A549 (cell line): ENCODE results near the gene BAHCC1.

Experiments used
- BCL3 ChIP-seq: fragments of >200 bp; sonication (Bioruptor Twin); formaldehyde crosslinking; IDR thresholded peaks from 3 replicates; pipeline ENCODE4 v1.6.1; 2016
- BHLHE40 ChIP-seq: IDR thresholded peaks from 2 replicates; pipeline ENCODE4 v1.6.1; 2012; ENCODE audit warnings: low read depth, low read length, inconsistent platforms
- GATA3 ChIP-seq: IDR thresholded peaks from 2 replicates; pipeline ENCODE4 v1.6.1; 2012; ENCODE audit warnings: borderline replicate concordance
- HEYL ChIP-seq: fragments of 250-450 bp; sonication (Bioruptor Pico); IDR thresholded peaks from 2 replicates; pipeline ENCODE4 v1.8.0; 2021; ENCODE audit warnings: mild to moderate bottlenecking, moderate library complexity
- HOXA7 ChIP-seq: fragments of 250-450 bp; sonication (Bioruptor Pico); IDR thresholded peaks from 2 replicates; pipeline ENCODE4 v1.5.0; 2020; ENCODE audit warnings: mild to moderate bottlenecking, moderate library complexity
- HOXB13 ChIP-seq: fragments of 250-450 bp; sonication (Bioruptor Pico); IDR thresholded peaks from 2 replicates; pipeline ENCODE4 v1.5.0; 2020; ENCODE audit warnings: low read depth, mild to moderate bottlenecking, moderate library complexity
- MAFK ChIP-seq: fragments of 450-650 bp; IDR thresholded peaks from 2 replicates; pipeline ENCODE4 v1.6.1; 2014; ENCODE audit not compliant: partially characterized antibody
- NPAS2 ChIP-seq: fragments of 250-450 bp; sonication (Bioruptor Pico); IDR thresholded peaks from 2 replicates; pipeline ENCODE4 v1.8.0; 2022; ENCODE audit warnings: mild to moderate bottlenecking, moderate library complexity, borderline replicate concordance
- POLR2A ChIP-seq: IDR thresholded peaks from 2 replicates; pipeline ENCODE4 v1.6.1; 2012; ENCODE audit warnings: mild to moderate bottlenecking, low read length
- RCOR1 ChIP-seq: fragments of 150-350 bp; IDR thresholded peaks from 2 replicates; pipeline ENCODE4 v1.6.1; 2014; ENCODE audit warnings: antibody characterized with exemption, low read length, low read depth
- SMC3 ChIP-seq: fragments of >200 bp; sonication (Bioruptor Twin); formaldehyde crosslinking; IDR thresholded peaks from 3 replicates; pipeline ENCODE4 v1.6.1; 2018; ENCODE audit warnings: inconsistent platforms
- SREBF2 ChIP-seq: fragments of 450-650 bp; IDR thresholded peaks from 2 replicates; pipeline ENCODE4 v1.6.1; 2014; ENCODE audit warnings: mild to moderate bottlenecking, moderate library complexity
- TF ChIP-seq, protein P1 (sequence below): fragments of >200 bp; sonication (Bioruptor Twin); formaldehyde crosslinking; IDR thresholded peaks from 3 replicates; pipeline ENCODE4 v1.5.1; 2016
- TF ChIP-seq, protein P2 (sequence below): fragments of 200-600 bp; sonication (generic); IDR thresholded peaks from 2 replicates; pipeline ENCODE4 v1.6.1; 2016; ENCODE audit warnings: antibody characterized with exemption, mild to moderate bottlenecking, moderate library complexity

DNA sequence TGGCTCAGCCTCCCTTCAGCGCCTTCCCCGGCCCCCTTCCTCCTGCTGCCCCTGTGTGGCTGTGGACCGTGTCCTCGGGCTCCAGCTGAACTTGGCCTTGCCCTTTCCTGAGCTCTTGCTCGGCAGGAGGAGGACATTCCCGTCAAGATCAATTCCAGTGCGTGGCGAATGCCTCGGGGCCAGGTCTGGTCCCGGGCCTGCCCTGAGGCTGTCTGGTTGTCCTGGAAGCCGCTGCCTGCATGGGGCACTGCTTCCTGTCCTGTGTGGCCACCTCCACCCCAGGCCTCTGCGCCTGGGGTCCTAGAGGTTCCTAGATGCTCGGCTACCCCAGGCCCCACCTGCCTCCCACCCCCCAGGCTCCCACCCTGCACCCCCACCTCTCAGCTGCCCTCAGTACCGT, 12.8 kb downstream of the BAHCC1 start:
- TF ChIP-seq MAFK = no peak
- TF ChIP-seq, protein P1, sequence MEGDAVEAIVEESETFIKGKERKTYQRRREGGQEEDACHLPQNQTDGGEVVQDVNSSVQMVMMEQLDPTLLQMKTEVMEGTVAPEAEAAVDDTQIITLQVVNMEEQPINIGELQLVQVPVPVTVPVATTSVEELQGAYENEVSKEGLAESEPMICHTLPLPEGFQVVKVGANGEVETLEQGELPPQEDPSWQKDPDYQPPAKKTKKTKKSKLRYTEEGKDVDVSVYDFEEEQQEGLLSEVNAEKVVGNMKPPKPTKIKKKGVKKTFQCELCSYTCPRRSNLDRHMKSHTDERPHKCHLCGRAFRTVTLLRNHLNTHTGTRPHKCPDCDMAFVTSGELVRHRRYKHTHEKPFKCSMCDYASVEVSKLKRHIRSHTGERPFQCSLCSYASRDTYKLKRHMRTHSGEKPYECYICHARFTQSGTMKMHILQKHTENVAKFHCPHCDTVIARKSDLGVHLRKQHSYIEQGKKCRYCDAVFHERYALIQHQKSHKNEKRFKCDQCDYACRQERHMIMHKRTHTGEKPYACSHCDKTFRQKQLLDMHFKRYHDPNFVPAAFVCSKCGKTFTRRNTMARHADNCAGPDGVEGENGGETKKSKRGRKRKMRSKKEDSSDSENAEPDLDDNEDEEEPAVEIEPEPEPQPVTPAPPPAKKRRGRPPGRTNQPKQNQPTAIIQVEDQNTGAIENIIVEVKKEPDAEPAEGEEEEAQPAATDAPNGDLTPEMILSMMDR = no peak
- no peak for TF ChIP-seq BCL3
- no peak for TF ChIP-seq SREBF2
- no peak for TF ChIP-seq SMC3
- no peak for TF ChIP-seq RCOR1
- no peak for TF ChIP-seq HOXB13 (CRISPR knock-in tag)
- TF ChIP-seq POLR2A = no peak
- TF ChIP-seq HEYL = no peak
- TF ChIP-seq BHLHE40 = no peak
- TF ChIP-seq HOXA7 (CRISPR knock-in tag) = no peak
- TF ChIP-seq, protein P2, sequence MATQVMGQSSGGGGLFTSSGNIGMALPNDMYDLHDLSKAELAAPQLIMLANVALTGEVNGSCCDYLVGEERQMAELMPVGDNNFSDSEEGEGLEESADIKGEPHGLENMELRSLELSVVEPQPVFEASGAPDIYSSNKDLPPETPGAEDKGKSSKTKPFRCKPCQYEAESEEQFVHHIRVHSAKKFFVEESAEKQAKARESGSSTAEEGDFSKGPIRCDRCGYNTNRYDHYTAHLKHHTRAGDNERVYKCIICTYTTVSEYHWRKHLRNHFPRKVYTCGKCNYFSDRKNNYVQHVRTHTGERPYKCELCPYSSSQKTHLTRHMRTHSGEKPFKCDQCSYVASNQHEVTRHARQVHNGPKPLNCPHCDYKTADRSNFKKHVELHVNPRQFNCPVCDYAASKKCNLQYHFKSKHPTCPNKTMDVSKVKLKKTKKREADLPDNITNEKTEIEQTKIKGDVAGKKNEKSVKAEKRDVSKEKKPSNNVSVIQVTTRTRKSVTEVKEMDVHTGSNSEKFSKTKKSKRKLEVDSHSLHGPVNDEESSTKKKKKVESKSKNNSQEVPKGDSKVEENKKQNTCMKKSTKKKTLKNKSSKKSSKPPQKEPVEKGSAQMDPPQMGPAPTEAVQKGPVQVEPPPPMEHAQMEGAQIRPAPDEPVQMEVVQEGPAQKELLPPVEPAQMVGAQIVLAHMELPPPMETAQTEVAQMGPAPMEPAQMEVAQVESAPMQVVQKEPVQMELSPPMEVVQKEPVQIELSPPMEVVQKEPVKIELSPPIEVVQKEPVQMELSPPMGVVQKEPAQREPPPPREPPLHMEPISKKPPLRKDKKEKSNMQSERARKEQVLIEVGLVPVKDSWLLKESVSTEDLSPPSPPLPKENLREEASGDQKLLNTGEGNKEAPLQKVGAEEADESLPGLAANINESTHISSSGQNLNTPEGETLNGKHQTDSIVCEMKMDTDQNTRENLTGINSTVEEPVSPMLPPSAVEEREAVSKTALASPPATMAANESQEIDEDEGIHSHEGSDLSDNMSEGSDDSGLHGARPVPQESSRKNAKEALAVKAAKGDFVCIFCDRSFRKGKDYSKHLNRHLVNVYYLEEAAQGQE = no peak
- no peak for TF ChIP-seq GATA3
- TF ChIP-seq NPAS2 = no peak
